Endothelial cell (in vitro differentiated cells): ENCODE results near the gene RHOBTB1. TPM values are rescaled to one million over a fixed set of nuclear protein-coding genes. Genes with fewer than 3 reads are reported as not detected.

ENCODE experiments used
- DNase-seq: peaks from one replicate; pipeline ENCODE4 v3.0.0; 2021; ENCODE audit warnings: low spot score
- H3K27ac Mint-ChIP-seq: one replicate; pipeline ENCODE4 v1.8.0; 2021; ENCODE audit warnings: mixed read lengths, inconsistent platforms; ENCODE audit not compliant: unreplicated experiment
- H3K27me3 Mint-ChIP-seq: one replicate; pipeline ENCODE4 v1.8.0; 2021; ENCODE audit warnings: mild to moderate bottlenecking, moderate library complexity, mixed read lengths, inconsistent platforms; ENCODE audit not compliant: unreplicated experiment
- H3K36me3 Mint-ChIP-seq: one replicate; pipeline ENCODE4 v1.8.0; 2021; ENCODE audit warnings: mild to moderate bottlenecking, low read depth, mixed read lengths, inconsistent platforms; ENCODE audit not compliant: unreplicated experiment
- H3K4me1 Mint-ChIP-seq: one replicate; pipeline ENCODE4 v1.8.0; 2021; ENCODE audit warnings: mild to moderate bottlenecking, mixed read lengths, inconsistent platforms; ENCODE audit not compliant: unreplicated experiment
- H3K4me3 Mint-ChIP-seq: one replicate; pipeline ENCODE4 v1.8.0; 2021; ENCODE audit warnings: mild to moderate bottlenecking, mixed read lengths, inconsistent platforms; ENCODE audit not compliant: unreplicated experiment
- H3K9me3 Mint-ChIP-seq: one replicate; pipeline ENCODE4 v1.8.0; 2021; ENCODE audit warnings: mixed read lengths, inconsistent platforms; ENCODE audit not compliant: unreplicated experiment
- total RNA-seq: library from RNA; stranded (reverse); fragmentation: NEBNext Ultra II Directional; extraction: Animal tissue kit (Norgen Biotek cat#: 25700); gene quantifications from one replicate; pipeline ENCODE4 v1.2.1, GENCODE V29; 2021; ENCODE audit not compliant: unreplicated experiment
- TF ChIP-seq, protein P1 (sequence below): fragments of 200-600 bp; sonication (generic); IDR thresholded peaks from one replicate; pipeline ENCODE4 v1.5.0; 2021; ENCODE audit warnings: antibody characterized with exemption; ENCODE audit not compliant: unreplicated experiment

RHOBTB1 gene
- total RNA-seq, 1 donor from 2014 or later: 20.3 TPM

- H3K27ac Mint-ChIP-seq: no peak overlapping the region
- DNase-seq: no peak
- H3K9me3 Mint-ChIP-seq: no peaks in the 10 kb centered on the region
- no peaks in the 10 kb centered on the region for H3K27me3 Mint-ChIP-seq
- TF ChIP-seq, protein P1, sequence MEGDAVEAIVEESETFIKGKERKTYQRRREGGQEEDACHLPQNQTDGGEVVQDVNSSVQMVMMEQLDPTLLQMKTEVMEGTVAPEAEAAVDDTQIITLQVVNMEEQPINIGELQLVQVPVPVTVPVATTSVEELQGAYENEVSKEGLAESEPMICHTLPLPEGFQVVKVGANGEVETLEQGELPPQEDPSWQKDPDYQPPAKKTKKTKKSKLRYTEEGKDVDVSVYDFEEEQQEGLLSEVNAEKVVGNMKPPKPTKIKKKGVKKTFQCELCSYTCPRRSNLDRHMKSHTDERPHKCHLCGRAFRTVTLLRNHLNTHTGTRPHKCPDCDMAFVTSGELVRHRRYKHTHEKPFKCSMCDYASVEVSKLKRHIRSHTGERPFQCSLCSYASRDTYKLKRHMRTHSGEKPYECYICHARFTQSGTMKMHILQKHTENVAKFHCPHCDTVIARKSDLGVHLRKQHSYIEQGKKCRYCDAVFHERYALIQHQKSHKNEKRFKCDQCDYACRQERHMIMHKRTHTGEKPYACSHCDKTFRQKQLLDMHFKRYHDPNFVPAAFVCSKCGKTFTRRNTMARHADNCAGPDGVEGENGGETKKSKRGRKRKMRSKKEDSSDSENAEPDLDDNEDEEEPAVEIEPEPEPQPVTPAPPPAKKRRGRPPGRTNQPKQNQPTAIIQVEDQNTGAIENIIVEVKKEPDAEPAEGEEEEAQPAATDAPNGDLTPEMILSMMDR: no peak
- H3K4me1 Mint-ChIP-seq: peaks cover 8% of the 10 kb centered on the region
- H3K4me3 Mint-ChIP-seq: no peak overlapping the region
- H3K36me3 Mint-ChIP-seq: no peaks in the 10 kb centered on the region
These were observed 65.8 kb downstream of the RHOBTB1 start for GRCh38 chr10:60878224-60878623.

GRCh38 chr10:60877777-60878120 lies 66.2 kb downstream of the RHOBTB1 start:
- DNase-seq: no peak
- Mint-ChIP-seq H3K9me3 (no peaks in the 10 kb centered on the region), H3K4me1 (peaks cover 8% of the 10 kb centered on the region)

DNA sequence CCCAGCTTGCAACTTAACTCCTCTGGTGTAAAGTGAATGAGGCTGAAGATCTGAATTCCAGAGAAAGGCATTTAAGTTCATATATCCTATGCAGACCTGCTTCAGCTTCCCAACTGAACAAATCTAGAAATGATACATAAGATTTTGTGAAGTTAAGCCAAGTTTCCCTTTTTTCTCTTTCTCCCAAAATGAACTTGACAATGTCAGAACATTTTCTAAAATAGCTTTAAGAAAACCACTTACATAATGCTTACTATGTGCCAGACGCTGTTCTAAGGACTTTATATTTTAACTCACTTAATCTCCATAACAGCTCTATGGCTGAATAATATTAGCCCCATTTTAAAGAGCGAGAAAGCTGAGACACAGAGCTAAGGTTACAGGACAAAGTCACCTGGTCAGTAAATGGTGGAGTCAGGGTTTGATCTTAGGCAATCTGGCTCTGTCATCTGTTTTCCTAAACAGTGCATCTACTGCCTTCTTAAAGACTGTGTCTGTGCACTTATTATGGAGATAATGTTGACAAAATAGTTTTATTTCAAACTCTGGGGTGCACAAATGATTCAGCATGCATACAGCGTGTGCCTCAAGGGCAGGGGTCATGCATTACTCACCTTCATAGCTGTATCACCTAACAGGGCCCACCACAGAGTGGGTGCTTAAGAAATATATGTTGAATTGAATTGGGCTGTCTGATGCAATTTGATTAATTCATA lies 66.8 kb downstream of the RHOBTB1 start:
- TF ChIP-seq, protein P1: no peak
- no peak for DNase-seq
- no peak overlapping the region for H3K4me3 Mint-ChIP-seq
- no peaks in the 10 kb centered on the region for H3K27me3 Mint-ChIP-seq
- H3K4me1 Mint-ChIP-seq: peaks cover 8% of the 10 kb centered on the region
- H3K27ac Mint-ChIP-seq: no peak overlapping the region
- H3K9me3 Mint-ChIP-seq: no peaks in the 10 kb centered on the region
- H3K36me3 Mint-ChIP-seq: no peaks in the 10 kb centered on the region

More at GRCh38 chr10:60877777-60878120, 66.2 kb downstream of the RHOBTB1 start:
- Mint-ChIP-seq H3K36me3 (no peaks in the 10 kb centered on the region), H3K27ac (no peak overlapping the region), H3K4me3 (no peak overlapping the region), H3K27me3 (no peaks in the 10 kb centered on the region)
- TF ChIP-seq, protein P1: no peak

DNA sequence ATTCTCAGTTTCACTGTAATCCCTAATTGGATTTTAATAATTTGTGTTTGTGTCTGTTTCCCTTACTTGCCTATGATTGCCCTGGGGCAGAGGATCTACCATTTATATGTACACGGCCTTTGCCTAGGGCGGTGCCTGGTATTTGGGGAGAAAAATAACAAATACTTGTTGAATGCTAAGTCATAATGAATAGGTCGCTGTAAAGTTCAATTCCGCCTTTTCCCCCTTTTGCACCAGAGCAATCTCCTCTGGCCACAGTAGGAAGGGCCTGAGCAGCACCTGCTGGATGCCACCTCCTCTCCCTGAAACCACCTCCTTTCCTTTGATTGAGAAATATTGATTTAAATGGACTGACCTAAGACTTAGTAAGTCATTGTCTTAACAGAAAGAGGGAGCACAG lies 70.2 kb downstream of the RHOBTB1 start:
- TF ChIP-seq, protein P1: no peak
- Mint-ChIP-seq H3K36me3 (peaks cover 4% of the 10 kb centered on the region), H3K9me3 (no peaks in the 10 kb centered on the region), H3K4me3 (no peak overlapping the region), H3K27ac (no peak overlapping the region), H3K4me1 (peaks cover 8% of the 10 kb centered on the region), H3K27me3 (peaks cover 2% of the 10 kb centered on the region)
- DNase-seq: no peak

GRCh38 chr10:60872451-60872850 lies 71.5 kb downstream of the RHOBTB1 start:
- Mint-ChIP-seq H3K36me3 (peaks cover 4% of the 10 kb centered on the region), H3K9me3 (no peaks in the 10 kb centered on the region), H3K27ac (no peak overlapping the region), H3K4me3 (no peak overlapping the region), H3K27me3 (peaks cover 2% of the 10 kb centered on the region), H3K4me1 (peaks cover 8% of the 10 kb centered on the region)
- TF ChIP-seq, protein P1: no peak
- no peak for DNase-seq
